AG09319 (cell line): ENCODE data around the gene PRR23E.

Source experiments
- DNase-seq: peaks from one replicate; pipeline ENCODE4 v3.0.0-alpha.2; 2010; ENCODE audit warnings: low read depth; ENCODE audit errors: extremely low read depth
- CTCF ChIP-seq: IDR thresholded peaks from 2 replicates; pipeline ENCODE4 v1.5.1; 2011; ENCODE audit warnings: low read depth, mild to moderate bottlenecking, inconsistent platforms, low read length, moderate library complexity

PRR23E gene

DNA sequence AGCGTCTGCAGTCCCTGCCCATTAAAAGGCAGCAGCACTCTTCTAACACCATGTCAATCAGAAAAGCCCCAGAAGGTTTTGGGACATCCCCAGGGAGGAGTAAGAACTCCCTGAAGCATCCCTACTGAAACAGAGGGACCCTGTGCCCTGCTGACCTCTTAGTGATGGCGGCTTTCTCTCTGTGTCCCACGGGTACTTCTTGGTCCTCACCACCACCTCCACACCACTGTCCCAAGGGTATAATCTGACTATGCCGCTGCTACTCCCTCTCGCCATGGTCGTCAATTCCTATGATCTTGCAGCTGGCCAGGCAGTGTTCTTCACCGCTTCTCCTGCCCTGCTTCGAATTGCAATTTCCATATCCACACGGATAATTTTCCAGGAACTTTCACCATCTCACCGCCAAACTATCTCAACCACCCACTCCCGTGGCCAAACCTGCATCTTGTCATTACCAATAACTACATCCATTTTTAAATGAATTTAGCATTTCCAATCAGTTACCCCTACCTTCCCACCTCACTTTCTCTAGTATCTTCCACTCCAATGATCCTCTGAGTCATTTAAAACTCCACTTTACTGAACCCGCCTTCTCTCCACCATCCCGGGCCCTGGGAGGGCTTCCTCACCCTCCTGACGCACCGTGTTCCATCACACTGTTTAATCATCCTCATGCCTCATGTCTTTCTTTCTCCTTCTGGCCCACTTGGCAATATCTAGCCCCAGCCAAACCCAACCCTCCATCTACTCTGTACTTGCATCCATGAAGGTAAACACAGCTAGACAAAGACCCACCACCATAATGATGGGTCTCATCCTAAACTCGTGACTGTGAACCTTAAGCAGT, 23.7 kb downstream of the PRR23E start:
- TF ChIP-seq CTCF = no peak
- DNase-seq = no peak

GRCh38 chr3:127217596-127218453, 24.9 kb downstream of the PRR23E start:
- TF ChIP-seq CTCF = no peak
- DNase-seq = peak; percentile 12

DNA sequence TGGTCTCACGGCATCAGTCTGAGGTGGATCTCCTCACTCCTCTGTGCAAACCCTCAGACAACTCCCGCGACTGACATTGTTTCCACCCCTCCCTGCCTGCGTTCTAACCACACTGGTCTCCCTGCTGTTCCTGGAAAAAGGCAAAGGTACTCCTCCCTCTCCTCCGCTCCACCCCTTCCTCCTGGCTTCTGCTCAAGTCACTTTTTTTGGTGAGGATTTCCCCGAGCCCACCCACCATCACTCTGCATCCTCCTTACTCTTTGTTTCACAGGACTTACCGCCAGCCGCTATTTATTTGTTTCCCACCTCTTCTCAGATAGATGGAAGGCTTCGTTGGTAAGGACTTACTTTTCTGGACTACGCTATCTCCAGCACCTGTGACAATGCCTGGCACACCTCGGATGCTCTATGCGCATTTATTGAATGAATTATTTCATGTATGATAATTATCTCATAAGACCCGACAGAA, 25.6 kb downstream of the PRR23E start:
- no peak for DNase-seq
- no peak for TF ChIP-seq CTCF

DNA sequence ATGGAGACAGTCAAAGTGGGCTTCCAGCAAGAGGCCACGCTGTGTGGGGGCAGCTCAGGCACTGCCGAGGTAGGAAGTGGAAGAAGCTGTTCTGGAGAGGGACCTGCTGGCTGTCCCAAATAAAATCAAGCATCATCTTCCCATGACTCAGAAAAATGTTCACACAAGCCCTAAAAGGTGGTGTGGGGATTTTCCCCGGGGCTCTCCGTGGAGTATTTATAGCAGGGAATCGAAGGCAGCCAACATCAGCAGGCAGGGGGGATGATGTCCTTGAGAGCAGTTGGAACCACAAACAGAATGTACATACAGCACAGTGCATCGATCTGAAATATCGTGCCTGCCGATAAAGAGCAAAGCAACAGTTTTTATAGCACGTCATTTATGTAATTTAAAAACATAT, 27.6 kb downstream of the PRR23E start:
- no peak for TF ChIP-seq CTCF
- DNase-seq = no peak

DNA sequence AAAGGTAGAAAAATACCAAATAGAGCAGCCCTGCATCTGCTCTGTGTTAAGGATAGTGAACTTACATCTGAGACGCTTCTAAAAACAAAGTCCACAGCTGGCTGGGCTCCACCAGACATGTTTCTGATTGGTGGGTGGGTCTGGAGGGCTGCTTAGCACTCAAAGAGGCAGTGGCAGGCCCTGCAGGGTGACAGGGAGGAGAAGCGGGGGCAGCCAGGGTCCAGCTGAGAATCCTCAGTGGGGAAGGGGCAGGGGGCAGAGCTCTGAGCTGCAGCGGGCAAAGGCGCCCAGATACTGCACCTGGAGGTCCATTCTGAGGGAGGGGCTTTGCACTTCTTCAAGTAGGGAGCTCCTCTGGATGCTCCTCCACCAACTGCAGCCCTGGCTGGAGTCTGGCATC, 28.1 kb downstream of the PRR23E start:
- DNase-seq = no peak
- no peak for TF ChIP-seq CTCF

GRCh38 chr3:127221446-127222035, 28.6 kb downstream of the PRR23E start:
- DNase-seq = no peak
- no peak for TF ChIP-seq CTCF
